ENCODE results near the gene TNFRSF11A. TPM values are rescaled to one million over a fixed set of nuclear protein-coding genes. Genes with fewer than 3 reads are reported as not detected.

TNFRSF11A gene
- total and polyA plus RNA-seq, 2 donors (not counting 1 experiment from before 2014, with no cell fraction given), result 0.01 to 1.7 TPM

GRCh38 chr18:62386601-62387000, 61.5 kb downstream of the TNFRSF11A start:
- no peaks in the 10 kb centered on the region for H3K9me3 Mint-ChIP-seq (ENCODE audit: insufficient read depth)

GRCh38 chr18:62387257-62387656, 62.1 kb downstream of the TNFRSF11A start:
- Mint-ChIP-seq H3K27me3 (no peaks in the 10 kb centered on the region), H3K9me3 (ENCODE audit: insufficient read depth) (no peaks in the 10 kb centered on the region), H3K27ac (no peak overlapping the region), H3K4me3 (no peak overlapping the region), H3K4me1 (no peaks in the 10 kb centered on the region)
- no peaks in the 10 kb centered on the region for H3K79me2 ChIP-seq (ENCODE audit: control insufficient read depth, insufficient read depth, low read length)
- no peaks in the 10 kb centered on the region for H4K20me1 ChIP-seq (ENCODE audit: control insufficient read depth, insufficient read depth, low read length, poor library complexity, severe bottlenecking)
- H3K4me2 ChIP-seq (replicated peaks; ENCODE audit: low read depth, low read length, poor library complexity, severe bottlenecking), result no peak overlapping the region
- H3K9ac ChIP-seq (ENCODE audit: low read length), result no peak overlapping the region
- ATAC-seq (ENCODE audit: low read depth), result no peak
- TF ChIP-seq EZH2 (IDR thresholded peaks at IDR 0.05; ENCODE audit: borderline replicate concordance, insufficient read depth, low read depth, low read length, poor library complexity, severe bottlenecking), result no peak
- TF ChIP-seq CTCF (IDR thresholded peaks at IDR 0.05), result no peak
- CTCF ChIA-PET, result no interaction called here
- no peak overlapping the region for H3K27ac ChIP-seq (ENCODE audit: low read length in 2 of 2)
- intact Hi-C loops (cut with micrococcal nuclease), result no loop called here
- H2AFZ ChIP-seq (ENCODE audit: insufficient read depth, low read depth, low read length, poor library complexity, severe bottlenecking), result no peak overlapping the region
- DNase-seq, result no peak
- POLR2A ChIA-PET, result no interaction called here
- H3K27me3 ChIP-seq (replicated peaks in 1 of 4; ENCODE audit: control extremely low read depth in 1 of 4, control insufficient read depth in 3 of 4, insufficient read depth in 4 of 4, low read length in 3 of 4), result no peaks in the 10 kb centered on the region
- H3K4me1 ChIP-seq (ENCODE audit: control insufficient read depth in 2 of 2, insufficient read depth in 2 of 2, low read length in 2 of 2), result no peaks in the 10 kb centered on the region
- H3K36me3 ChIP-seq (replicated peaks in 1 of 2; ENCODE audit: control extremely low read depth in 1 of 2, control insufficient read depth in 1 of 2, extremely low read depth in 1 of 2, insufficient read depth in 2 of 2, low read length in 1 of 2), result no peaks in the 10 kb centered on the region
- no CpG with 5 or more reads among the region's 2 CpGs for WGBS (ENCODE audit: insufficient coverage)
- no peak overlapping the region for H3K4me3 ChIP-seq (ENCODE audit: control extremely low read depth in 1 of 5, extremely low read depth in 1 of 5, insufficient read depth in 1 of 5, low read depth in 2 of 5, low read length in 4 of 5)
- no peaks in the 10 kb centered on the region for H3K9me3 ChIP-seq (ENCODE audit: control extremely low read depth in 1 of 3, control insufficient read depth in 2 of 3, insufficient read depth in 1 of 3, low read length in 2 of 3)

More at GRCh38 chr18:62386601-62387000, 61.5 kb downstream of the TNFRSF11A start:
- no peaks in the 10 kb centered on the region for H3K27me3 Mint-ChIP-seq
- no peaks in the 10 kb centered on the region for H3K4me1 Mint-ChIP-seq
- intact Hi-C loops (cut with micrococcal nuclease), result no loop called here
- ATAC-seq (ENCODE audit: low read depth), result no peak
- 100% methylated on average over 2 of the region's 4 CpGs for WGBS (ENCODE audit: insufficient coverage)
- TF ChIP-seq EZH2 (IDR thresholded peaks at IDR 0.05; ENCODE audit: borderline replicate concordance, insufficient read depth, low read depth, low read length, poor library complexity, severe bottlenecking) (no peak), CTCF (IDR thresholded peaks at IDR 0.05) (no peak)
- Histone ChIP-seq H3K4me2 (replicated peaks; ENCODE audit: low read depth, low read length, poor library complexity, severe bottlenecking) (no peak overlapping the region), H2AFZ (ENCODE audit: insufficient read depth, low read depth, low read length, poor library complexity, severe bottlenecking) (no peak overlapping the region), H3K27me3 (replicated peaks in 1 of 4; ENCODE audit: control extremely low read depth in 1 of 4, control insufficient read depth in 3 of 4, insufficient read depth in 4 of 4, low read length in 3 of 4) (no peaks in the 10 kb centered on the region), H3K4me1 (ENCODE audit: control insufficient read depth in 2 of 2, insufficient read depth in 2 of 2, low read length in 2 of 2) (no peaks in the 10 kb centered on the region), H3K4me3 (ENCODE audit: control extremely low read depth in 1 of 5, extremely low read depth in 1 of 5, insufficient read depth in 1 of 5, low read depth in 2 of 5, low read length in 4 of 5) (no peak overlapping the region), H3K9me3 (ENCODE audit: control extremely low read depth in 1 of 3, control insufficient read depth in 2 of 3, insufficient read depth in 1 of 3, low read length in 2 of 3) (no peaks in the 10 kb centered on the region), H3K27ac (ENCODE audit: low read length in 2 of 2) (no peak overlapping the region), H3K79me2 (ENCODE audit: control insufficient read depth, insufficient read depth, low read length) (no peaks in the 10 kb centered on the region), H3K9ac (ENCODE audit: low read length) (no peak overlapping the region), H3K36me3 (replicated peaks in 1 of 2; ENCODE audit: control extremely low read depth in 1 of 2, control insufficient read depth in 1 of 2, extremely low read depth in 1 of 2, insufficient read depth in 2 of 2, low read length in 1 of 2) (no peaks in the 10 kb centered on the region), H4K20me1 (ENCODE audit: control insufficient read depth, insufficient read depth, low read length, poor library complexity, severe bottlenecking) (no peaks in the 10 kb centered on the region)
- no peak overlapping the region for H3K4me3 Mint-ChIP-seq
- no peak overlapping the region for H3K27ac Mint-ChIP-seq
- ChIA-PET CTCF (no interaction called here), POLR2A (no interaction called here)
- DNase-seq, result no peak

Data from B cell (primary cell).